HepG2 (cell line): Measurements from ENCODE around the gene EEF1AKMT3. TPM values are rescaled to one million over a fixed set of nuclear protein-coding genes. Genes with fewer than 3 reads are reported as not detected.
A peak's percentile ranks its signal among the peaks of the same experiment; 100 is the strongest.

Experiments used
- CBX5 ChIP-seq: sonication (generic); formaldehyde crosslinking; IDR thresholded peaks from 2 replicates; pipeline ENCODE4 v1.4.0; 2020; ENCODE audit warnings: missing genetic modification reagents, borderline replicate concordance
- CEBPB ChIP-seq: IDR thresholded peaks from 2 replicates; pipeline ENCODE4 v1.6.1; 2011; ENCODE audit warnings: low read depth, low read length, improper control_type of control experiment, borderline replicate concordance
- GLMP ChIP-seq: sonication (generic); formaldehyde crosslinking; IDR thresholded peaks from 2 replicates; pipeline ENCODE4 v1.9.0; 2021; ENCODE audit warnings: missing genetic modification reagents, mild to moderate bottlenecking, borderline replicate concordance
- GZF1 ChIP-seq: sonication (generic); formaldehyde crosslinking; IDR thresholded peaks from 2 replicates; pipeline ENCODE4 v1.5.1; 2020; ENCODE audit warnings: mild to moderate bottlenecking, missing genetic modification reagents
- HMG20A ChIP-seq: IDR thresholded peaks from 2 replicates; pipeline ENCODE4 v1.6.1; 2016; ENCODE audit warnings: borderline replicate concordance
- HNF1A ChIP-seq, 2 experiments: sonication (generic) in 1 of 2; formaldehyde crosslinking in 1 of 2; IDR thresholded peaks; 2 replicates each; pipeline versions ENCODE4 v1.4.0 to v1.6.1; 2016 to 2020; ENCODE audit warnings: borderline replicate concordance in 1 of 2, low read depth in 1 of 2, mild to moderate bottlenecking in 1 of 2, missing genetic modification reagents in 1 of 2
- KDM2A ChIP-seq: sonication (generic); formaldehyde crosslinking; IDR thresholded peaks from 2 replicates; pipeline ENCODE4 v1.4.0; 2020; ENCODE audit warnings: low read depth, missing genetic modification reagents, borderline replicate concordance
- NFE2 ChIP-seq: sonication (generic); formaldehyde crosslinking; IDR thresholded peaks from 2 replicates; pipeline ENCODE4 v1.4.0; 2020; ENCODE audit warnings: missing genetic modification reagents
- NR2F6 ChIP-seq, 2 experiments: IDR thresholded peaks; 2 replicates each; pipeline ENCODE4 v1.6.1; 2016; ENCODE audit warnings: antibody characterized with exemption in 1 of 2, mild to moderate bottlenecking in 1 of 2
- RELA ChIP-seq: sonication (generic); formaldehyde crosslinking; IDR thresholded peaks from 2 replicates; pipeline ENCODE4 v1.4.0; 2020; ENCODE audit warnings: missing genetic modification reagents
- RNF219 ChIP-seq: sonication (generic); formaldehyde crosslinking; IDR thresholded peaks from 2 replicates; pipeline ENCODE4 v1.5.0; 2020; ENCODE audit warnings: mild to moderate bottlenecking, missing genetic modification reagents
- ZBTB25 ChIP-seq: IDR thresholded peaks from 2 replicates; pipeline ENCODE4 v1.6.1; 2018; ENCODE audit warnings: missing genetic modification reagents
- ZFP91 ChIP-seq: sonication (generic); formaldehyde crosslinking; IDR thresholded peaks from 2 replicates; pipeline ENCODE4 v1.9.0; 2022; ENCODE audit warnings: missing genetic modification reagents, mild to moderate bottlenecking, borderline replicate concordance
- ZNF512 ChIP-seq: sonication (generic); formaldehyde crosslinking; IDR thresholded peaks from 2 replicates; pipeline ENCODE4 v1.4.0; 2020; ENCODE audit warnings: mild to moderate bottlenecking, missing genetic modification reagents
- ZNF572 ChIP-seq: sonication (generic); formaldehyde crosslinking; IDR thresholded peaks from 2 replicates; pipeline ENCODE4 v1.5.1; 2020; ENCODE audit warnings: mild to moderate bottlenecking, missing genetic modification reagents
- polyA plus RNA-seq, 8 experiments: library from polyadenylated mRNA; depleted of rRNA in 3 of 8; stranded (reverse) in 7 of 8; unstranded in 1 of 8; fragments of >200 nt; fragmentation: Illumina TruSeq in 4 of 8; extraction: Trizol in 4 of 8; gene quantifications; 2 replicates each; pipeline versions ENCODE4 v1.2.1 to v1.2.3, GENCODE V29; 2011 to 2016; ENCODE audit warnings: low read depth in 4 of 8, missing spikeins in 1 of 8, mixed read lengths in 1 of 8; ENCODE audit not compliant: insufficient read depth in 1 of 8
- total RNA-seq, 5 experiments: library from RNA; depleted of rRNA; stranded (reverse); fragments of >200 nt; fragmentation: Illumina TruSeq; extraction: Trizol; gene quantifications; 2 replicates each; pipeline ENCODE4 v1.2.3, GENCODE V29; 2016; ENCODE audit warnings: low read depth in 1 of 5

Gene EEF1AKMT3
- total and polyA plus RNA-seq, 2 of the 13 experiments (the other 11 are each of a cell fraction or from before 2014, with no cell fraction given), result 4.7 to 11.4 TPM

- TF ChIP-seq ZNF512 (CRISPR knock-in tag) (no peak), ZBTB25 (no peak), HNF1A (IDR thresholded peaks at IDR 0.05; ENCODE audit: low read depth) (no peak), HNF1A (CRISPR knock-in tag; IDR thresholded peaks at IDR 0.05; ENCODE audit: borderline replicate concordance) (no peak), CBX5 (CRISPR knock-in tag) (no peak), GLMP (CRISPR knock-in tag) (no peak), KDM2A (CRISPR knock-in tag) (peak; percentile 54; the same call in 1 of the 2 replicates), GZF1 (CRISPR knock-in tag) (no peak), CEBPB (no peak), RELA (CRISPR knock-in tag) (no peak), HMG20A (no peak), ZFP91 (peak; percentile 19; the same call in 1 of the 2 replicates), NFE2 (CRISPR knock-in tag) (no peak), RNF219 (CRISPR knock-in tag) (no peak), NR2F6 (IDR thresholded peaks at IDR 0.05) (no peak), NR2F6 (CRISPR knock-in tag; IDR thresholded peaks at IDR 0.05) (no peak; the same call in 1 of the 2 replicates), ZNF572 (CRISPR knock-in tag) (no peak)
Measured at GRCh38 chr12:57754411-57755193, 17.8 kb upstream of the EEF1AKMT3 start, which contains the start of gene MARCHF9 (continued).
